HG03135 (cell line): ENCODE results near the gene TC2N.
A peak's percentile ranks its signal among the peaks of the same experiment; 100 is the strongest.
"Not testable (repeated sequence)": the region's sequence is repeated elsewhere in the genome, so short reads cannot be mapped to it uniquely, and the experiment has no call there.

Experiments used
- ATAC-seq: cut with Tn5 transposase; IDR thresholded peaks from one replicate; pipeline ENCODE4 v1.9.1; 2021; ENCODE audit warnings: mild to moderate bottlenecking, moderate library complexity; ENCODE audit not compliant: unreplicated experiment

TC2N gene

GRCh38 chr14:91870001-91870400, 2.7 kb upstream of the TC2N start:
- no peak for ATAC-seq

GRCh38 chr14:91869556-91869955, 2.2 kb upstream of the TC2N start:
- ATAC-seq: no peak

- ATAC-seq: no peak
Observed at GRCh38 chr14:91866511-91867295, 633 bp downstream of the TC2N start.

GRCh38 chr14:91866061-91866460, 1.3 kb downstream of the TC2N start:
- no peak for ATAC-seq

GRCh38 chr14:91862417-91862816, 4.9 kb downstream of the TC2N start:
- ATAC-seq: no peak

- no peak for ATAC-seq
Observed at GRCh38 chr14:91861091-91861490, 6.2 kb downstream of the TC2N start.

- ATAC-seq: no peak
Observed at GRCh38 chr14:91860238-91860637, 7.1 kb downstream of the TC2N start.

GRCh38 chr14:91858536-91859275, 8.6 kb downstream of the TC2N start:
- peak; percentile 82 for ATAC-seq

- no peak for ATAC-seq
Observed at GRCh38 chr14:91857614-91858013, 9.7 kb downstream of the TC2N start.

GRCh38 chr14:91854327-91854934, 12.9 kb downstream of the TC2N start:
- no peak for ATAC-seq

- ATAC-seq: no peak
Observed at GRCh38 chr14:91851563-91851962, 15.8 kb downstream of the TC2N start.

- ATAC-seq: no peak
Observed at GRCh38 chr14:91848504-91849001, 18.8 kb downstream of the TC2N start.

GRCh38 chr14:91847693-91848092, 19.6 kb downstream of the TC2N start:
- no peak for ATAC-seq

GRCh38 chr14:91845652-91846051, 21.7 kb downstream of the TC2N start:
- ATAC-seq: no peak

GRCh38 chr14:91845056-91845455, 22.3 kb downstream of the TC2N start:
- ATAC-seq: not testable (repeated sequence)

GRCh38 chr14:91844029-91844428, 23.3 kb downstream of the TC2N start:
- ATAC-seq: no peak

GRCh38 chr14:91843437-91843836, 23.9 kb downstream of the TC2N start:
- ATAC-seq: no peak

- ATAC-seq: no peak
Observed at GRCh38 chr14:91841065-91841464, 26.3 kb downstream of the TC2N start.

- no peak for ATAC-seq
Observed at GRCh38 chr14:91839749-91840148, 27.6 kb downstream of the TC2N start.

- ATAC-seq: no peak
Observed at GRCh38 chr14:91837076-91837475, 30.3 kb downstream of the TC2N start.

GRCh38 chr14:91835920-91836843, 31.2 kb downstream of the TC2N start:
- ATAC-seq: peak; percentile 75
